Right lobe of liver (tissue), 6 donors: ENCODE measurements around the gene TMEM134. TPM values are rescaled to one million over a fixed set of nuclear protein-coding genes. Genes with fewer than 3 reads are reported as not detected.

Experiments
- ATAC-seq, 4 donors: fragments of 200-7000 bp; cut with Tn5 transposase; one replicate each; pipeline ENCODE4 v1.9.1; 2020; ENCODE audit warnings: mild to moderate bottlenecking in 4 of 4, moderate library complexity in 4 of 4
- DNase-seq, 3 donors: peaks; one replicate each; pipeline ENCODE4 v3.0.0-alpha.2; 2020
- H3K27ac ChIP-seq, 3 donors: fragments of 200-600 bp; one replicate each; pipeline ENCODE4 v1.8.0; 2022
- H3K27me3 ChIP-seq, 2 donors: fragments of 200-600 bp; one replicate each; pipeline ENCODE4 v1.8.0; 2022
- H3K36me3 ChIP-seq, 4 donors: fragments of 200-600 bp; sonication (generic) in 1 of 4; one replicate each; pipeline versions ENCODE4 v1.5.1 to v1.8.0; 2017 to 2022; ENCODE audit warnings: control low read depth in 1 of 4
- H3K4me1 ChIP-seq, 4 donors: fragments of 200-600 bp; sonication (generic) in 1 of 4; one replicate each; pipeline versions ENCODE4 v1.5.1 to v1.8.0; 2017 to 2022; ENCODE audit warnings: control low read depth in 1 of 4
- H3K4me3 ChIP-seq, 3 donors: fragments of 200-600 bp; one replicate each; pipeline ENCODE4 v1.8.0; 2022
- H3K9me3 ChIP-seq, 4 donors: fragments of 200-600 bp; sonication (generic) in 1 of 4; one replicate each; pipeline versions ENCODE4 v1.5.1 to v1.8.0; 2017 to 2022; ENCODE audit warnings: control low read depth in 1 of 4
- POLR2A ChIP-seq: fragments of 450-650 bp; IDR thresholded peaks from one replicate; pipeline ENCODE4 v1.6.1; 2017; ENCODE audit warnings: antibody characterized with exemption, mild to moderate bottlenecking
- WGBS: methylation state at CpG from one replicate; pipeline ENCODE4 v1.1.6; 2018; ENCODE audit warnings: low coverage, low lambda C conversion rate; ENCODE audit not compliant: insufficient coverage; ENCODE audit errors: missing lambda C conversion rate; 5-methylcytosine and 5-hydroxymethylcytosine counted together
- intact Hi-C, 2 donors: fragments of 100-400 bp; cut with DNase I; formaldehyde crosslinking; loops; one replicate each; pipeline versions ENCODE4 v1.11.2 to v1.14.1; 2022
- total RNA-seq, 6 experiments: library from RNA; depleted of rRNA in 2 of 6; stranded (reverse); fragments of >200 nt in 2 of 6; fragmentation: NEBNext Ultra II Directional in 3 of 6; extraction: Animal tissue kit (Norgen Biotek cat#: 25700) in 3 of 6; gene quantifications; one replicate each; pipeline versions ENCODE4 v1.1.0 to v1.2.4, GENCODE V29; 2016 to 2023
- TF ChIP-seq, protein P1 (sequence below), 4 donors: fragments of 200-600 bp in 3 of 4; fragments of 450-650 bp in 1 of 4; IDR thresholded peaks; one replicate each; pipeline versions ENCODE4 v1.5.1 to v1.8.0; 2016 to 2022; ENCODE audit warnings: antibody characterized with exemption in 4 of 4, mild to moderate bottlenecking in 2 of 4
- donor health status: DM: no; HTN: yes; CAD: no.
- donor health status: DM: no; HTN: no; CAD: no.
- donor health status: DM: no; HTN: no; CAD: no.
- donor health status: DM: no; HTN: yes; CAD: no.
- donor health status: DM: no; HTN: yes; CAD: no.

The TMEM134 gene
- total RNA-seq, 6 experiments from 2014 or later: 29.1 to 133 (median 40.9) TPM

- WGBS: 66% methylated on average over 5 of the region's 6 CpGs
- Histone ChIP-seq H3K27me3 (no peaks in the 10 kb centered on the region), H3K36me3 (no peaks in the 10 kb centered on the region), H3K4me1 (peaks cover 0 to 28% (median 11%) of the 10 kb centered on the region in 4 donors), H3K27ac (no peak overlapping the region), H3K9me3 (no peaks in the 10 kb centered on the region), H3K4me3 (no peak overlapping the region)
- TF ChIP-seq POLR2A: no peak
- TF ChIP-seq, protein P1, sequence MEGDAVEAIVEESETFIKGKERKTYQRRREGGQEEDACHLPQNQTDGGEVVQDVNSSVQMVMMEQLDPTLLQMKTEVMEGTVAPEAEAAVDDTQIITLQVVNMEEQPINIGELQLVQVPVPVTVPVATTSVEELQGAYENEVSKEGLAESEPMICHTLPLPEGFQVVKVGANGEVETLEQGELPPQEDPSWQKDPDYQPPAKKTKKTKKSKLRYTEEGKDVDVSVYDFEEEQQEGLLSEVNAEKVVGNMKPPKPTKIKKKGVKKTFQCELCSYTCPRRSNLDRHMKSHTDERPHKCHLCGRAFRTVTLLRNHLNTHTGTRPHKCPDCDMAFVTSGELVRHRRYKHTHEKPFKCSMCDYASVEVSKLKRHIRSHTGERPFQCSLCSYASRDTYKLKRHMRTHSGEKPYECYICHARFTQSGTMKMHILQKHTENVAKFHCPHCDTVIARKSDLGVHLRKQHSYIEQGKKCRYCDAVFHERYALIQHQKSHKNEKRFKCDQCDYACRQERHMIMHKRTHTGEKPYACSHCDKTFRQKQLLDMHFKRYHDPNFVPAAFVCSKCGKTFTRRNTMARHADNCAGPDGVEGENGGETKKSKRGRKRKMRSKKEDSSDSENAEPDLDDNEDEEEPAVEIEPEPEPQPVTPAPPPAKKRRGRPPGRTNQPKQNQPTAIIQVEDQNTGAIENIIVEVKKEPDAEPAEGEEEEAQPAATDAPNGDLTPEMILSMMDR (IDR thresholded peaks at IDR 0.05): no peak
- DNase-seq (no peak), ATAC-seq (no peak)
- intact Hi-C loops: no loop called here
Measured at GRCh38 chr11:67422891-67423290, 46.2 kb downstream of the TMEM134 start.

DNA sequence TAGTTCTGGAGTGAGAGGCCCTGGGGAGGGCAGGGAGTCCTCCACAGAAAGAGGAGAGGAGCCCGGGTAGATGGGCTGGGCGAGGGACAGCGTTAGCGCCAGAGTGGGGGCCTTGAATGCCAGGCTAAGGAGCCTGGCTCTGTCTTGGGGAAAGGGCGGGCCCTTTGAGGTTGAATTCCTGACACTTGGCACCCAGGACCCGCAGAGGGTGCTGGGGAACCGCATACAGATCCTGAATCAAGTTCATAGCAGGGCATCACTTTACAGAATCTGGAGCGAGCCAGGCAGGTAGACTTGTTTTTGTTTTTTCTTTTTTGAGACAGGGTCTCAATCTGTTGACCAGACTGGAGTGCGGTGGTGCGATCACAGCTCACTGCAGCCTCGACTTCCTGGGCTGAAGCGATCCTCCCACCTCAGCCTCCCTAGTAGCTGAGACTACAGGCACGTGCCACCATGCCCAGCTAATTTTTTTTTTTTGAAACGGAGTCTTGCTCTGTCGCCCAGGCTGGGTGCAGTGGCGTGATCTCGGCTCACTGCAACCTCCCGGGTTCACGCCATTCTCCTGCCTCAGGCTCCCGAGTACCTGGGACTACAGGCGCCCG is 47.5 kb downstream of the TMEM134 start:
- Histone ChIP-seq H3K9me3 (no peaks in the 10 kb centered on the region), H3K4me3 (peak overlapping the region in 2 of 3 donors; percentile 42 to 67), H3K27me3 (no peaks in the 10 kb centered on the region), H3K4me1 (peaks cover 0 to 21% (median 10%) of the 10 kb centered on the region in 4 donors), H3K27ac (no peak overlapping the region), H3K36me3 (no peaks in the 10 kb centered on the region)
- DNase-seq (no peak), ATAC-seq (no peak)
- 37% methylated on average over 5 of the region's 22 CpGs for WGBS
- TF ChIP-seq, protein P1 (IDR thresholded peaks at IDR 0.05): no peak
- no peak for TF ChIP-seq POLR2A
- intact Hi-C loops: no loop called here

DNA sequence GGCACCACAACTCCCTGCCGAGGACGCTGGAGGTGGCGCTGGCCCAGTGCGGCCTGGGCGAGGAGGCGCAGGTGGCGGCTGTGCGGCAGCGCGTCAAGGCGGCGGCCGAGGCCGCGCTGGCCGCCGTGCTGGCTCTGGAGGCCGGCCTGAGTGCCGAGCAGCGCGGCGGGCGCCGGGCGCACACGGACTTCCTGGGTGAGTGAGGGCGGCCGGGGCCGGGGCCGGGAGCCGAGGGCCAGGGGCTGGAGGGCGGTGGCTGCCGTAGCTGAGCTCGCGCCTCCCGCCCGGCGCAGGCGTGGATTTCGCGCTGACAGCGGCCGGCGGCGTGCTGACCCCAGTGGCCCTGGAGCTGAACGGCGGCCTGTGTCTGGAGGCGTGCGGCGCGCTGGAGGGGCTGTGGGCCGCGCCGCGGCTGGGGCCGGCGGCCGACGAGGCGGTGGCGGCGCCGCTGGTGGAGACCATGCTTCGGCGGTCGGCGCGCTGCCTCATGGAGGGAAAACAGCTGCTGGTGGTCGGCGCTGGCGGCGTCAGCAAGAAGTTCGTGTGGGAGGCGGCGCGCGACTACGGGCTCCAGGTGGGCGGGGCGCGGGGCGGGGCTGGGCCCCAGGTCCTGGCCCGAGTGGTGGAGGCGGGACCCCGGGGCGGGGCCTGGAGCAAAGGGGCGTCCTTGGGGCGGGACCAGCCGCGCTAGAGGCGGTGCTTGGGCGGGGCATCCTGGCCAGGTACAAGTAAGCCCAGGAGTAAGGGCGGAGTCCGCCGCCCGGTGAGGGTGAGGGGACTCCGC is 48.2 kb downstream of the TMEM134 start:
- Histone ChIP-seq H3K4me3 (peak overlapping the region; percentile 42 to 67 (median 60)), H3K27ac (peak overlapping the region; percentile 58 to 79 (median 77)), H3K4me1 (peaks cover 0 to 21% (median 10%) of the 10 kb centered on the region in 4 donors), H3K36me3 (no peaks in the 10 kb centered on the region), H3K27me3 (no peaks in the 10 kb centered on the region), H3K9me3 (no peaks in the 10 kb centered on the region)
- peak; percentile 92 to 97 (median 96) for ATAC-seq
- DNase-seq: peak; percentile 99
- 0% methylated on average over 5 of the region's 97 CpGs for WGBS
- peak; percentile 66 for TF ChIP-seq POLR2A
- TF ChIP-seq, protein P1 (IDR thresholded peaks at IDR 0.05): peak in 1 of 4 donors; percentile 10
- intact Hi-C loops: no loop called here

DNA sequence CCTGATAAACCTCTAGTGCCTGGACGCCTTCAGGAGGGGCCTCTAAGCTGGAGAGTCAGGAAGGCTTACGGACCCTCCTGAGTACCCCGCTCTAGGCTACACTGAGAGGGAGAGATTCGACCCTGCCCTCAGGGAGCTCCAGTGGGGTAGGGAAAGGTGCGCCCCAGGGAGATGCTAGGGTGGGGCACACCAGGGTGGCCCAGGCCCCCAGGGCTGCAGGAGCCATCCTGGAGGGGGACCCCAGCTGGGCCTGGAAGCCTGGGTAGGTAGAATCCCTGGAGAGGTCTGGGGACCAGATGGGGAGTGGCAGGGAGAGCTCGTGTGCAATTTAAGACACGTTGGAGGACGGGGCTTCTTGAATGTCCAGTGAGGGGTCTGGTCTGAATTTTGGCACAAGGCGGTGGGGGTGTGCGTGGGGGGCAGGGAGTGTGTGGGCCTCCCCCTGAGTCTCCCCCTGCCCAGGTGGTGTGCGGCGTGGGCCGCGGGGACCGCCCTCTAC is 48.9 kb downstream of the TMEM134 start:
- no peaks in the 10 kb centered on the region for H3K9me3 ChIP-seq
- no peak for ATAC-seq
- no peaks in the 10 kb centered on the region for H3K27me3 ChIP-seq
- intact Hi-C loops: no loop called here
- H3K27ac ChIP-seq: peak overlapping the region; percentile 58 to 79 (median 77)
- TF ChIP-seq POLR2A: no peak
- TF ChIP-seq, protein P1 (IDR thresholded peaks at IDR 0.05): no peak
- H3K4me1 ChIP-seq: peaks cover 0 to 27% (median 11%) of the 10 kb centered on the region in 4 donors
- DNase-seq: no peak
- 56% methylated on average over 5 of the region's 15 CpGs for WGBS
- H3K36me3 ChIP-seq: no peaks in the 10 kb centered on the region
- peak overlapping the region; percentile 42 to 67 (median 60) for H3K4me3 ChIP-seq
